HG03354 (cell line): ENCODE results near the gene OR5AR1.
"Not testable (repeated sequence)": the region's sequence is repeated elsewhere in the genome, so short reads cannot be mapped to it uniquely, and the experiment has no call there.

ENCODE experiments used
- ATAC-seq: cut with Tn5 transposase; IDR thresholded peaks from one replicate; pipeline ENCODE4 v1.9.1; 2021; ENCODE audit warnings: mild to moderate bottlenecking; ENCODE audit not compliant: unreplicated experiment, poor library complexity, severe bottlenecking

Gene OR5AR1

GRCh38 chr11:56663386-56663785 is at the start of gene OR5AR1:
Gene OR5AR1 (plus strand): TSS chr11:56663686. CDS start chr11:56663686, 0 bp downstream.
- ATAC-seq: no peak

- peak; percentile 63 for ATAC-seq
Observed at GRCh38 chr11:56624661-56625110, 38.8 kb upstream of the OR5AR1 start.

GRCh38 chr11:56625946-56626345 is 37.5 kb upstream of the OR5AR1 start:
- no peak for ATAC-seq

DNA sequence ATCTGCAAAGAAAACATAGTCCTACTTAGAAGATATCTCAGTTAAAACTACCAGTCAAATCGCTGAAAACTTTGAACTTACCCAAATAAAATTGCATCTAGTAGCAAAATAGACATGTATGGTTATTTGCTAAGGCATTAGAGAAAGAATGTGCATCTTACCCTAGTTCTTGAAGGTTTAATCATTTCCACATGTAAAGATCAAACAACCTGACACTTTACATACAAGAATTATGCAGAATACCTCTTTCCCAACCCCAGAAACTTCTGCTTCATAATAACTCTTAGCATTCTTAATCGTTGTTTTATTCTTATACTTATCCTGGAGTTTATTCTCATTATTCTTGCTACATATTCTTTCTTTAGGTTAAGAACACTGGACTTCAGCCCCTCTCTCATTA is 31.2 kb upstream of the OR5AR1 start:
- no peak for ATAC-seq

DNA sequence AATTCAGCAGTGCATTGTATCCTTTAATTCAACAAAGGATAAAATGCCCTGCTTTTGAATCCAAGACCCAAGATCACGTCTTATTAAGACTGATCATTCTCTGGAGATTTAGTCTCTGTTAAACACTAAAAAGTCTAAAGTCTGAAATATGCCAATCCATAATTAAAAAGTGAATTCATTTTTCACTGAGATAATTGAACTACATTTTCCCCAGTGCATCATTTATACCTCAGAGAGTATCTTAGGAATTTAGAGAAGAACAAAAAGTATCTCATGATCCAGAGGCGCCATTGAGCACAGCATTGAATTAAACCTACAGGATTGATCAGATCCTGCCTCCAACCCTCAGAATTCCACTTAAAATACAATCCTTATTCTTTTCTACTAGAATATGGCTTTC is 26.6 kb upstream of the OR5AR1 start:
- no peak for ATAC-seq

- ATAC-seq: no peak
Observed at GRCh38 chr11:56637500-56637899, 26.0 kb upstream of the OR5AR1 start.

GRCh38 chr11:56642339-56642738 is 21.1 kb upstream of the OR5AR1 start, which contains the start of gene OR5AP2:
Gene OR5AP2 (minus strand): TSS chr11:56642439. CDS start chr11:56642439, 0 bp downstream.
- no peak for ATAC-seq

- no peak for ATAC-seq
Observed at GRCh38 chr11:56659755-56660154, 3.7 kb upstream of the OR5AR1 start.

DNA sequence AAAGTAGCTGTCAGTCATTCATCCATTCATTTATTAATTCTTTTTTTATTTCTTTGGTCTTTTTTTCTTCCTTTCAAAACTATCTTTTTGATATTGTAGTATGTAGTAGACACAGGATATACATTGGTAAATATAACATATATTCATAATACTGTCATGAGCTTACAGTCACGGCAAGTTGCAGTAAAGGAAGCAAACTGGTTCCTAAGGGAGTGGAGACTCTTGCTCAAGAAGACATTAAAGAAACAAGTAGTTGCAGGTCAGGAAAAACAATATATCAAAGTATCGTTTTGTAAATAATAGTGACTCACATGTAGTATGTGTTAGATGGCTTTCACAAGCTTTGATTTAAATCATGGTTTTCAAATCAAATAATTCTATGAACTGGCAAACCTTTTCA is 7.5 kb downstream of the OR5AR1 start:
- ATAC-seq: no peak

GRCh38 chr11:56688554-56689100 is 25.1 kb downstream of the OR5AR1 start:
- no peak for ATAC-seq

DNA sequence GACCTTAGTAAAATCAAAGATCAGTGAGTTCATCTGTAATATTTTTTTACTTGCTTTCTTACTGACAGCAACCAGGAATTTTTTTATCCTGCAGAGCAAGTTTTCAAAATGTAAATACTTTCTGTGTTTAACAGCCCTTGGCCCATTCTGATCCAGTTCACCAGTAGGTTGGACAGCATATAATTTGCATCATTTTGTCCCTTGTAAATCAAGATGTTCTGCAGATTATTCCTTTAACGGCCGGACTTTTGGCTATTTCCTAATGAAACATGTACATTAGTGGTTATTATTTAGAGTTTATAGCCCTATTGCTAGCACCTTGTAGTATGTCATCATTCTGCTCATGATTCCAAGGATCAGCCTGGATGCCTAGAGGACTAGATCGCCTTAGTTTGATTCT is 27.7 kb downstream of the OR5AR1 start:
- not testable (repeated sequence) for ATAC-seq

DNA sequence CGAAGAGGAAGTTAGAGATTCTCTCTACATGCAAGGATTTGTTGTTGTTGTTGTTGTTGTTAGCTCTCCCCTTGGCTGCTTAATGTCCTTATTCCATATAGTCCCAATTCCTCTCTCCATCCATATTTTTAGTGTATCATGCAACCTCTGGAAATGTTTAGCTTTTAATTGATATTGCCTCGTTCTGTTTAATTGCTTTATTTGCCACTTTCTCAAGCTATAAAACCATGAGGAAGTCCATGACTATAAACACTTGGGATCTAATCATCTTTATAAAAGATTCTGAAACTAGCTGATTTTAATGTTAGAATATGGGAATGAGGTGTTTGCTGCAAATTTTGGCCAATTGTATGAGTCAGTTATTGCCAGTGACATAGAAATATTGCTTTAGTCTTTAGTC is 29.9 kb downstream of the OR5AR1 start:
- no peak for ATAC-seq

- no peak for ATAC-seq
Observed at GRCh38 chr11:56698795-56699194, 35.3 kb downstream of the OR5AR1 start, which contains the start of gene OR9G1. Gene OR9G1 (plus strand): TSS chr11:56699095. CDS start chr11:56700388, 1,293 bp downstream.

- ATAC-seq: no peak
Observed at GRCh38 chr11:56700242-56700913, 36.9 kb downstream of the OR5AR1 start.

DNA sequence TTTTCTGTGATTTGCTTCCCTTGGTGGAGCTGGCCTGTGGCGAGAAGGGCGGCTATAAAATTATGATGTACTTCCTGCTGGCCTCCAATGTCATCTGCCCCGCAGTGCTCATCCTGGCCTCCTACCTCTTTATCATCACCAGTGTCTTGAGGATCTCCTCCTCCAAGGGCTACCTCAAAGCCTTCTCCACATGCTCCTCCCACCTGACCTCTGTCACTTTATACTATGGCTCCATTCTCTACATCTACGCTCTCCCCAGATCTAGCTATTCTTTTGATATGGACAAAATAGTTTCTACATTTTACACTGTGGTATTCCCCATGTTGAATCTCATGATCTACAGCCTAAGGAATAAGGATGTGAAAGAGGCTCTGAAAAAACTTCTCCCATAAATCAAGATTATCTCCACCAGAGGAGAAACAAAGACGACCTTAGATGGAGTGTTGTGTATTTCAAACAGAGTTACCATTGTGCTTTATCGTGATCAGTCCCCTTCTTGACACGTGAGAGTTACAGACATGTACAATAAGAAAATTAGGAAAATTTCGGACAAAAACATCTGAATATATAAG is 37.5 kb downstream of the OR5AR1 start:
- ATAC-seq: no peak

DNA sequence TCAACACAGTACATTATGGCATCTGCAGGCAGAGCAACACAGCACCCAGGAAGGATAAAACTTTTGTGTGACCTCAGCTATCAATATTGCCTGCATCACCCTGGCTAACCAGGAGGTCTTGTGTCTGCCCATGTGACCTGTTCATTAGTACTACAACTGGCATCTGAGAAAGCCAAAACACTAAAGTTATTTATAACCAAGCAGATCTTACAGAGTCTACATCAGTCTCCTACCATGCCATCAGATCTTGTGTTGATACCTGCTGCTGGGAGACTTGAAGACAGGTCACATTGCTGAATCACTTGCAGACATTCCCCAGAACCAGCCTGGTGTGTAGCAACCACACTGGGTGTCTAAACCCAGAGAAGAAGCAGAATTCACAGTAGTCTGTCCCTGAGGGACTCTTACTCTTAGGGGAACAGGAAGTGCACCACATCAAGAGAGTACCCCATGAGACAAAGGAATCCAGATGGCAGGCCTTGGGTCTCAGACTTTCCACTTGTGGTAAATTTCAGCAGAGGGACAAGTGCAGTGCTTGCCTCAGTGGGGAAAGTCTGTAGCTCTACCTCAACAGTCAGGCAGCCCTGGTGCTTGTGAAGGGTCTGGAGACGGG is 42.4 kb downstream of the OR5AR1 start:
- no peak for ATAC-seq

DNA sequence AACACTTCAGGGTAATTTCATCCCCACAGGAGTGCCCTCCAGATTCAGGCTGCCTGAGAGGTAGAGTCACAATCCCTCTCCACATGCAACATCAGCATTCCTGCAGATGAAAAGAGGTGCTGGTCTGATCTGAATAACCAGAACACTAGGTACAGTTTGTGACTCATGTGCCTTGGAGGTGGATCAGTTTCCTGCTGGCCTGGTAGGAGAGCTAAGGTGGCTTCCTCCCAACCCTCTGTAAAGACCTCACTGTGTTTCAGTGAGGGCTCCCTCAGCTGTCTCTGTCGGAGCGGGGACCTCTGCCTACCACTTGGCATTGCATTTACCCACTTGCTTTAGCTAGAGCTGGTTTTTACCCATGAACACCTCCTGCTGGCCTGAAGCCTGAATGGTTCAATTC is 43.0 kb downstream of the OR5AR1 start:
- ATAC-seq: no peak

- ATAC-seq: no peak
Observed at GRCh38 chr11:56714206-56714605, 50.7 kb downstream of the OR5AR1 start.
